ENCODE measurements around the gene MMP19.
"Not testable (repeated sequence)": the region's sequence is repeated elsewhere in the genome, so short reads cannot be mapped to it uniquely, and the experiment has no call there.

Gene MMP19

DNA sequence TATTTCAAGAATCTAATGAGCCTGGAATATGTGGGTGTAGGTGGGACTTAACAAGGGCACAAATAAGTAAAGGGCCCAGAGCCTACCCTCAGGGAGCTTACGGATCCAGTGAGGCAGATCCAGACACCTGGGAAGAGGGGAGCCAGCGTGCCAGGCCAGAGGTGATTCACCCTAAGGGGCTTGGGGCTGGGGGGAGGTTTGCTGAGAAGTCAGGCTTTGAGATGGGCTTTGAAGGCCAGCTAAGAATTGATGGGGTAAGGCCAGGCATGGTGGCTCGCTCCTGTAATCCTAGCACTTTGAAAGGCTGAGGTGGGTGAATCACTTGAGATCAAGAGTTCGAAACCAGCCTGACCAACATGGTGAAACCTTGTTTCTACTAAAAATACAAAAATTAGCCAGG, 695 bp upstream of the MMP19 start:
- no peak for DNase-seq (ENCODE audit: low spot score)

DNA sequence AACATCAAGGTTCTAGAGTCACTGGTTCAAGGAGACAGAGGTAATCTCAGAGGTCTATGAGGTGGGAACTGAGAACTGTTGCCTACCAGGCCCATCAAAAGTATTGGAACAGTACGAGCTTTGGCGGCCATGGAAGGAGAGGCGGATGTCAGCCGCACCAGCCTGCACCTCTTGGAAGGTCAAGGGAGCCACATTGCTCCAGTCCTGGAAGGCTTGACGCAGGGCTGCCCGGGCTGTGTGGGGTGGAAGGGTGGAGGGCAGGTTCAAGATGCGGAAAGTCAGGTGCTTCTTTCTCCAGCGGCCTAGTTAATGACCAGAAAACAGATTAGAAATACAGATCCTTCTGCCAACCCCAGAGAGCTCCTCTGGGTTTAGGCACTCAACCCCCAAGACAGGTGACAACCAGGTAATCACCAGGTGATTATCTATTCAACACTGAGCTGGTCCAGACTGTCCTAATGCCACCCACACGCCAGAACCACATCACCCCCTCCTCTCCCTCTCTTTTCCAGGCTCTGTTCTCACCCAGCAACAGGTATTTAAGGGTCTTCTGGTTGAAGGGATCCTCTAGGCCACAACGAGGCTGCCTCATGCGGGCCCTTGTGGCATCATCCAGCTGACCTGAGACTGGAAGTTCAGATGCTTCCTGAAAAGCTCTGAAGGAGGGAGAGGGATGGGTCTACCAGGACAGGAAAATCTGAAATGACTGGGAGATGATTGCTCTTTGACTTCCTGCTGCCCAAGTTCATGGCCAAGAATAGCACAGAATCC, 2.0 kb downstream of the MMP19 start:
- no peak for DNase-seq (ENCODE audit: low spot score)

GRCh38 chr12:55839345-55840140, 3.2 kb downstream of the MMP19 start:
- DNase-seq (ENCODE audit: low spot score): no peak

- no peak for DNase-seq (ENCODE audit: low spot score)
Observed at GRCh38 chr12:55838361-55838760, 4.4 kb downstream of the MMP19 start.

- not testable (repeated sequence) for DNase-seq (ENCODE audit: low spot score)
Observed at GRCh38 chr12:55834400-55834799, 8.3 kb downstream of the MMP19 start.

DNA sequence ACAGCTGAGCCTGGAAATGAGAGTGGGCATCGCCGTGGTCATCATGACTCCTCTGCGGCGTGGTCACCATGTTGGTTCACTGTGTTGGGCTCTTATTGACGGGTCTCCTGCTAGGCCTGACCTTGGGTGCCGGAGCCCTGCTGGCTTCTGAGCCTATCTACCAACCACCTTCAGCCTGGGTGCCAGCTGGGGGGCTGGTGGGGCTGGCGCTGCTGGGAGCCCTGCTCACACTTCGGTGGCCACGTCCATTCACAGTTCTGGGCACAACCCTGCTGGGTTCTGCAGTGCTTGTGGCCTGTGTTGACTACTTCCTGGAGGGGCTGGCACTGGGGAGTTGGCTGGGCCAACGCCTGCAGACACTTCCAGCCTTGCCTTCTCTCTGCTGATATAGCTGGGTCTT, 9.7 kb downstream of the MMP19 start:
- no peak for DNase-seq (ENCODE audit: low spot score)

GRCh38 chr12:55831447-55831815, 11.3 kb downstream of the MMP19 start:
- no peak for DNase-seq (ENCODE audit: low spot score)

GRCh38 chr12:55830601-55831446, 11.9 kb downstream of the MMP19 start:
- peak; percentile 58 for DNase-seq (ENCODE audit: low spot score)

DNA sequence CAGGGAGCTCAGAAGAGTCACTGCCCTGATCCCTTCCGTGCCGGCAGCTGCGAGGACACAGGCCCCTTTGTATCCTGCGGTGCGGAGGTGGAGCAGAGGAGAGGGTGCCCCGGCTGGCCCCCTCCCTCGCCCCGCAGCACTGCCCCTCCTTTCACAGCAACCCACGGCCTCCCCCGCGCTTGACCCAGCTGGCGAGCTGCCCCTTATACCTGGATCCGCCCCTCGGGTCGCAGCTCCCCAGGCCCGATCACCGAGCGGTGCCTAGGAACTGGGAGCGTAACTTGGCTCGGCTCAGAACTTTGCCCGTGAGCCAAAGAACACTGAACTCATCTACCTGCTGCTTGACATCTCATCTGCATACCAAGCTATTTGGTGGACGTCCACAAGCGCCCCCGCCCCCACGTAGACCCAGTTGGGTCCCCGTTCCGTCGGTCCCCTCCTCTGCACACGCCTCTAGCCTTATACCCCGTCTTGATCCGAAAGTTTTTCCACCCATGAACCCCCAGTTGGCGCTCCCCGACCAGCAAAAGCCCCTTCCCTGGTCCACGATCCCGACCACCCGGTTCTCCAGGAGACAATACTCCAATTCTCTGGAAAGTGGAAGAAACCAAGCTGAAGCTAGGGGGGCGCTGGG, 12.7 kb downstream of the MMP19 start:
- DNase-seq (ENCODE audit: low spot score): peak; percentile 40

GRCh38 chr12:55828357-55828756, 14.4 kb downstream of the MMP19 start:
- no peak for DNase-seq (ENCODE audit: low spot score)

- DNase-seq (ENCODE audit: low spot score): no peak
Observed at GRCh38 chr12:55827806-55828205, 14.9 kb downstream of the MMP19 start.

- no peak for DNase-seq (ENCODE audit: low spot score)
Observed at GRCh38 chr12:55824726-55825125, 18.0 kb downstream of the MMP19 start.

DNA sequence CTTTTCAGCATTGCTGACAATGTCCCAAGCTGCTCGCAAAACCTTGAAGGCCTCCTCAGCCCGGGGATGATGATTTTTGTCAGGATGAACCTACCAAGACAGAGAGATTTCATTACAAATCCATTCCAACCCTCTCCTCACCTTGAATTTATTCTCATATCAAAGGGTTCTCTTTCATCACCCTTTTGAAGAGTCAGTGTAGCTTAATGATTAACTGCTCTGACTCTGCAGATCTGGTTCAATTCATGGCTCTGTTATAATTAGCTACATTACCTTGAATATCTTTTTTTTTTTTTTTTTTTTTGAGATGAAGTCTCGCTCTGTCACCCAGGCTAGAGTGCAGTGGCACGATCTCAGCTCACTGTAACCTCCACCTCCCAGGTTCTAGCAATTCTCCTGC, 19.3 kb downstream of the MMP19 start:
- no peak for DNase-seq (ENCODE audit: low spot score)

DNA sequence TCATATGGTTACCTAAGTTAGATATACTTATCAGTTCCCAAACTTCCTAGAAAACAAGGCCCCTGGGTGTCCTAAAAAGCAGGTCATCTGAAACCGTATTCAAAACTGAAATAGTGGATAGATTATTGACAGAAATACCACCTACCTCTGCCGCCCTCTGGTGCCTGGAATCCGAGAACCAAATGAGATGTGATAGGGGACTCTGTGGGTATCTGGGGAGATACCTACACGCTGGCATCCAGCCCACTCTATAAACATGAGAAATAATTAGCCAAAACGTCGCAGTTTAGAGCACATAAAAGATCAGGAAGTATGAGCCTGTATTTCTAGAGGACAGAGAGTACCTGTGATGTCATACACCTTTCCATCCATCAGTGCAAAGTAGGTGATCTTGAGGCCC, 20.5 kb downstream of the MMP19 start:
- DNase-seq (ENCODE audit: low spot score): no peak

GRCh38 chr12:55820679-55821078, 22.1 kb downstream of the MMP19 start:
- no peak for DNase-seq (ENCODE audit: low spot score)

GRCh38 chr12:55818886-55819285, 23.9 kb downstream of the MMP19 start:
- DNase-seq (ENCODE audit: low spot score): no peak

DNA sequence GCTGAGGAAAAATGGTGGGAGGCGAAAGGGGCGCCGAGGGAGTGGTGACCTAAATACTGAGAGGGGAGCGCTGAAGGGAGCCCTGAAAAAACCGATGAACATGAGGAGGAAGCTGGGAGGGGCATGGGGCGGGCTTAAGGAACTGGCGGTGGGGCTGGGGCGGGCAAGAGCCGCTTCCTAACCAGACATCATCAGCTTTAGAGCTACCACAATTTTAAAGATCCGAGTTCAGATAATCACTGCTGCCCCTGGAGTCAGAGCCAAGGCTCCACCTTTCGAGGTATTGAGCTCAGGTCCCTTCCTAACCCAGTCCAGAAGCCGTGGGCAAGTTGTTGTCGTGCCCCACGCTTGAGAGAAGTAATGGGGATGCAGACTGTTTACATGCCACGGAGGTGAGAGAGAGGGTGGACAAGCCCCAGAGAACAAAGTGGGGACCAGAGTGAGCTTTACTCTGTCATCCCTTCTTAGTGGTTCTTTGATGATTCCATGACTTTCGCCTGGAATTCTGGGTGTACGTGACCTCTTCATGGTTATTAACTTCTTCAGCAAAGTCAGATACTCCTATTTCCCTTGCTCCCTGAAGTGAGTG, 24.5 kb downstream of the MMP19 start:
- DNase-seq (ENCODE audit: low spot score): no peak

DNA sequence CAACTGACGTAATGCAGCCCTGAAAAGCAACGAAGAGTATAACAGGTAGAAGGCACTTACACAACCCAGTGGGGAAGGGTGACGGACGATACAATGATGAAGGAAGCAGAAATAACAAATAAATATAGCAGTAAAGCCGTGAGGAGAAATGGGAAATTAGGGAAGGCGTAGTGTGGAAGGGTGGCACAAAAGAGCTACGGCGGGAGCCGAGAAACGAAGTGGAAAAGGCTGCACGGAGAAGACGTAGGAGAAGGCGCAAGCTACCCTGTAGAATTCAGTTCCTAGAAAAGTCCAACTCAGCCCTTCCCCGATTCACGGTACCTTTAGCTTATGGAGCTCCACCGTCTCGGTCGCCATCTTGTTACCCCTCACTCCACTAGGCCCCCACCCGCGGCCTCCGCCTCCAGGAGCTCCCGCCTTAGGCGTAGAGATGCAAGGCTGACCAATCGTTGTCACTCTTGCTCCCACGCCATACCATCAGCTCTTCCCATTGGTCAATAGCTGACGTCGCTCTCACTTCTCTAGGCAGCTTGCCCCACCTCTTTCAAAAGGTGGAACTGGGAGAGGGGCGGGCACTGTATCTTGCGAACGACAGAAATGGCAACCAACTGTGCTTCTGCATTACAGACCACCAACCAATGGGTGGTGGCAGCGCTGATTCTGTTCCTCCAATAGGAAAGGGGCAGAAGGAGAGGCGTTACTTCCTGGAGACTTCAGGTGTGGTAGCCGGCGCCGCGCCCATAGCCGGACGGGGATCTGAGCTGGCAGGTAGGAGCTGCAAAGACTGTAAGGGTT, 25.2 kb downstream of the MMP19 start, which contains the start of the genes ORMDL2 and SARNP:
TSS of gene ORMDL2 (plus strand) at position 697 of the 795 bp plus-strand sequence. CDS start 959 bp downstream, outside the sequence.
TSS of gene SARNP (minus strand) at position 380 of the 795 bp plus-strand sequence. CDS start at position 357, 23 bp downstream.
- peak; percentile 100 for DNase-seq (ENCODE audit: low spot score)

- DNase-seq (ENCODE audit: low spot score): peak; percentile 20
Observed at GRCh38 chr12:55816881-55817344, 25.8 kb downstream of the MMP19 start.

DNA sequence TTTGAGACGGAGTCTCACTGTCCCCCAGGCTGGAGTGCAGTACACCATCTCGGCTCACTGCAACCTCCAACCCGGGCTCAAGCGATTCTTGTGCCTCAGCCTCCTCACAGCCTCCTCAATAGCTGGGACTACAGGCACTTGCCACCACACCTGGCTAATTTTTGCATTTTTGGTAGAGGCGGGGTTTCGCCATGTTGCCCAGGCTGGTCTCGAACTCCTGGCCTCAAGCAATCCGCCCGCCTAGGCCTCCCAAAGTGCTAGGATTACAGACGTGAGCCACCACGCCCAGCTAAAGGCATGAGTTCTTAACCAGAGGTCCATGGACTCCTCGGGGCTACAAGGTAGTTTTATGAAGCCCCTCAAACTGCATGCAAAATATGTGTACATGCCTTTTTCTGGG, 27.3 kb downstream of the MMP19 start:
- DNase-seq (ENCODE audit: low spot score): no peak
